Duodenal mucosa (tissue), 2 donors: ENCODE results near the gene TSNAX.
"Not testable (repeated sequence)": the region's sequence is repeated elsewhere in the genome, so short reads cannot be mapped to it uniquely, and the experiment has no call there.

Experiments used
- H3K27ac ChIP-seq: one replicate; pipeline ENCODE4 v1.7.0; 2013; ENCODE audit warnings: low read depth, low read length
- H3K27me3 ChIP-seq, 2 donors: one replicate each; pipeline ENCODE4 v1.7.0; 2013; ENCODE audit warnings: low read length in 2 of 2, control low read depth in 1 of 2; ENCODE audit not compliant: insufficient read depth in 2 of 2, control insufficient read depth in 1 of 2
- H3K36me3 ChIP-seq, 2 donors: one replicate each; pipeline ENCODE4 v1.7.0; 2013; ENCODE audit warnings: low read length in 2 of 2, control low read depth in 1 of 2; ENCODE audit not compliant: insufficient read depth in 2 of 2, control insufficient read depth in 1 of 2
- H3K4me1 ChIP-seq, 2 donors: one replicate each; pipeline ENCODE4 v1.7.0; 2013; ENCODE audit warnings: low read length in 2 of 2, control low read depth in 1 of 2; ENCODE audit not compliant: insufficient read depth in 2 of 2, control insufficient read depth in 1 of 2
- H3K4me3 ChIP-seq, 2 donors: one replicate each; pipeline ENCODE4 v1.7.0; 2013; ENCODE audit warnings: low read length in 2 of 2, low read depth in 1 of 2
- H3K9ac ChIP-seq, 2 donors: one replicate each; pipeline ENCODE4 v1.7.0; 2013; ENCODE audit warnings: low read length in 2 of 2, low read depth in 1 of 2
- H3K9me3 ChIP-seq, 2 donors: one replicate each; pipeline ENCODE4 v1.7.0; 2013; ENCODE audit warnings: low read length in 2 of 2, control low read depth in 1 of 2; ENCODE audit not compliant: control insufficient read depth in 1 of 2

Gene TSNAX

DNA sequence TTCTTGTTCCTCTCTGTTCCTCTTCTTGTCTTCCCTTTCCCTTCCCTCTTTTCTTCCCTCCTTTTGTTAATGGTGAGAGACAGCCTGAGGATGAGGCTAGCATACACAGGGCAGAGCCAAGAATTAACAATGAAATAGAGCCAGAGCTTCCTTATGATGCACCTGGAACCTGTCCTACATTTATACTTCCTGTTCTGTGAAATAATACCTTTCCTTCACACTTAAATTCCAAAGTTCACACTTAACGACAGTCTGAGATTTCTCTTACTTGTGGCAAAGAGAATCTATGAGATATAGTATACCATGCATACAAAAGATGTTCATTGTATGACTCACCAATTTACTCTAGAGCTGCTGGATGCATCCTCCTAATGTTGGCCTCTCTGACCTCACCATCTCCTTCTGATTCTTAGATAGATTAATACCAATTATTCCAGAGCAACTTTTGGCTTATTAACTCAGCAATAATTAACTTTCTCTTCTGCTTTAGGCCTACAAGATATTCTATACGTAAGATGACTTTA is 30.8 kb upstream of the TSNAX start:
- H3K4me1 ChIP-seq: no peaks in the 10 kb centered on the region
- H3K4me3 ChIP-seq: no peak overlapping the region
- no peaks in the 10 kb centered on the region for H3K36me3 ChIP-seq
- no peak overlapping the region for H3K9ac ChIP-seq
- H3K27me3 ChIP-seq: no peaks in the 10 kb centered on the region
- H3K9me3 ChIP-seq: peaks cover 14 to 16% of the 10 kb centered on the region in 2 donors
- H3K27ac ChIP-seq: no peak overlapping the region

DNA sequence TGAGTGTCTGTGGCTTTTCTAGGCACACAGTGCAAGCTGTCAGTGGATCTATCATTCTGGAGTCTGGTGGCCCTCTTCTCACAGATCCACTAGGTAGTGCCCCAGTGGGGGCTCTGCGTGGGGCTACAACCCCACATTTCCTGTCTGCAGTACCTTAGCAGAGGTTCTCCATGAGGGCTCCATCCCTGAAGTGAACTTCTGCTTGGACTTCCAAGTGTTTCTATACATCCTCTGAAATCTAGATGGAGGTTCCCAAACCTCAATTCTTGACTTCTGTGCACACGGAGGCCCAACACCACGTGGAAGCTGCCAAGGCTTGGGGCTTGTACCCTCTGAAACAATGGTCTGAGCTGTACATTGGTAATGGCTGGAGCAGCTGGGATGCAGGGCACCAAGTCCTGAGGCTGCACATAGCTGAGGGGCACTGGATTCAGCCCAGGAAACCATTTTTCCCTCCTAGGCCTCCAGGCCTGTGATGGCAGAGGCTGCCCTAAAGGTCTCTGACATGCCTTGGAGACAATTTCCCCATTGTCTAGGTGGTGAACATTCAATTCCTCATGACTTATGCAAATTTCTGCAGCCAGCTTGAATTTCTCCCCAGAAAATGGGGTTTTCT is 29.2 kb upstream of the TSNAX start:
- Histone ChIP-seq H3K27ac (no peak overlapping the region), H3K27me3 (no peaks in the 10 kb centered on the region), H3K36me3 (no peaks in the 10 kb centered on the region), H3K4me1 (no peaks in the 10 kb centered on the region), H3K9me3 (peaks cover 14 to 16% of the 10 kb centered on the region in 2 donors), H3K4me3 (no peak overlapping the region), H3K9ac (no peak overlapping the region)

DNA sequence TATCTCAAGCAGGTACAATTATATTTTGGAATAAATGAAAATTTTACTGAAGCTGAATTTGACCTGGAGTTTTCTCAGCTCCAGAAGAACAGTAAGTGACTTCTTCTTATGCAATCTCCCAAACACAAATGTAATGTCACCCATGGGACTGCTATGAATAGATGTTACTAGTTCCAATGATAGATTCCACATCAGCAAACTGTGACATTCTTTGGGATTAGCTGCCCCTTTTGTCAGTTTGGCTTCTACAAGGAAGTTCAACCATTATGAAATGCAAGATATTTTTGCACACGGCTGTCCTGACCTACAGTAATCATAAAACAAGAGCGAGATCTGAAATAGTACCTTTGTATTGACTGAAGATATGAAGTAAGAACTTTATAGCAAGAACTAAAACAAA is 27.8 kb upstream of the TSNAX start:
- Histone ChIP-seq H3K4me3 (no peak overlapping the region), H3K27me3 (no peaks in the 10 kb centered on the region), H3K9ac (no peak overlapping the region), H3K9me3 (peaks cover 14 to 16% of the 10 kb centered on the region in 2 donors), H3K4me1 (no peaks in the 10 kb centered on the region), H3K27ac (no peak overlapping the region), H3K36me3 (no peaks in the 10 kb centered on the region)

DNA sequence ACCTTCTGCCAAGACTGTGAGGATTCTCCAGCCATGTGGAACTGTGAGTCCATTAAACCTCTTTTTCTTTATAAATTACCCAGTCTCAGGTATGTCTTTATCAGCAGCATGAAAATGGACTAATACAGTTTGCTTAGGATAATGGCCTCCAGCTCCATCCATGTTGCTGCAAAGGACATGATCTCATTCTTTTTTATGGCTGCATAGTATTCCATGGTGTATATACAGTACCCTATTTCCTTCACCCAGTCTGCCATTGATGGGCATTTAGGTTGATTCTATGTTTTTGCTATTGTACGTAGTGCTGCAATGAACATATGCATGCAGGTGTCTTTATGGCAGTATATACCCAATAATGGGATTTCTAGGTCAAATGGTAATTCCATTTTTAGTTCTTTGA is 25.3 kb upstream of the TSNAX start:
- not testable (repeated sequence) for H3K27ac ChIP-seq, H3K27me3 ChIP-seq

DNA sequence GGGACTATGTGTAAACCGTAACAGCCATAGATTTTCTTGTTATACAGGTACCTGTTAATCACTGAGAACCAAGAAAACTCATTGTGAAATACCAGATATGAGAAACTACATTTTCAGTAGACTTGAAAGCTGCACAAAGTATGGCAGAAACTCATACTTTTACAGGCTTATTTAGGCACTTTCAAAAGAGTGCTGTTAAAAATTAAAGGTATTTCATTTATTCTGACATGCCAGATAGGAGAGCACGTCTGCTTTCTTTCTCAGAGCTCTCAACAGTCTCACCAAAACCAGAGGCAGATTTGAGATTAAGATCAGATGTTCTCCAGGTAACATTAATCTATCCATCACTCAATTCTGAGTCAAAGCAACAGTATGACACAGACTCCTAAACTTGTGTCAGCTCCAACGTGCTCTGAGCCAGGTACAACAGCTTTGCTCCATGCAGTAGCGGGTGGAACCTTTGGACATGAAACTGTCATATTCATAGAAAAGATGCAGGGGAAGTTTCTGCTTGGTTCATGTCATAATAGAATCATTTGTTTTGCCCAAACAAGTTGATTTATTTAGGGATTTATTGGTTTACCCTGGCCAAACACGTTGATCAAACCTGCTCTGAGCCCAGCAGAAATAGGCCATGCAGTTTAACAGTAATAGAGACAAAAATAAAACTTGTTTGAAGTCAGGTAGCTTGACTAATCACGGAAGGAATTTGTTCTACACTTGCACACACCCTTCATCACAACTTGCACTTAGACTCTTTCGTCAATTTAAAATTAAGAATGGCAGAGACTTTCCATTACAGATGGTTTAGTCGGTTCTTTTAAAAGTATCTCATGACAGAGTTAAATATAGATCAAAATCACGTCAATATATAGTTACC is 20.8 kb upstream of the TSNAX start:
- Histone ChIP-seq H3K4me1 (no peaks in the 10 kb centered on the region), H3K27ac (no peak overlapping the region), H3K9me3 (no peaks in the 10 kb centered on the region), H3K9ac (no peak overlapping the region), H3K36me3 (no peaks in the 10 kb centered on the region), H3K27me3 (no peaks in the 10 kb centered on the region), H3K4me3 (no peak overlapping the region)

More for the DNA sequence above, 25.3 kb upstream of the TSNAX start:
- not testable (repeated sequence) for H3K36me3 ChIP-seq, H3K9ac ChIP-seq, H3K4me1 ChIP-seq, H3K4me3 ChIP-seq
- peaks cover 14 to 16% of the 10 kb centered on the region in 2 donors for H3K9me3 ChIP-seq

DNA sequence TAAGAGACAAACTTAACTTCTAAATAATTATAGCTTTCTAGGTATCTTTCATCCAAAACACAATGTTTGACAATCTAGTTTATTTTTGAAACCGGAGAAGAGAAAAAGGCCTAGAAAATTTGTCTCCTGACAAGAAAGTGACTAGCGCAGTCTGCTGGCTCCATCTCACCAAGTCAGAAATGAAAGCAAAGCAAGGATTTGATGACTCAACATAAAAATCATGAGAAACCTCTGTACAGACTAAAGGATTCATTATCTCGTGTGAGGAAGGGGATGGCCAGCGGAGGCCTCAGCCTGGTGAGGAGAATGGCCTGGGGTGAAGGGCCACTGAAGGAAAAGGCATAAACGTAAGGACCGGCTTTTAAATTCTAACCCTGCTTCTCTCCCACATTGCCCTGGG is 20.0 kb upstream of the TSNAX start:
- Histone ChIP-seq H3K36me3 (no peaks in the 10 kb centered on the region), H3K4me3 (no peak overlapping the region), H3K9me3 (no peaks in the 10 kb centered on the region), H3K27ac (no peak overlapping the region), H3K4me1 (no peaks in the 10 kb centered on the region), H3K9ac (no peak overlapping the region), H3K27me3 (no peaks in the 10 kb centered on the region)

DNA sequence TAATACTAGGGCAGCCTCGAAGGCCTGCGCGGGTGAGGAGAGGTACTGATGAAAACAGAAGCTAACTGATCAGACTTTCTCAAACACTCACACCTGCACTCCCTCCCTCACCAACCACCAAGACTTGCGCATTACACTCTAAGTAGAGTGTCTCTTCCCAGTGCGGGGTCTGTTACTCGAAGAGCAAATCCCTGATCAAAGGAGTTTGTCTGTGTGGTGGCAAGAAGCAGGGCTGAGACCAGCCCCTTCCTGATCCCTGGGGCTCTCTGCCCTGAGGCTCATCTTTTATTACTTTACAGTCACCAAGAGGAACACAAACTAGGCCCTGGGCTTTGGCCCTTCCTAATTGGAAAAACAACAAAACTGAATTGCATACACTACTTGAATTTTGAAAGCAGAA is 19.5 kb upstream of the TSNAX start:
- Histone ChIP-seq H3K9me3 (no peaks in the 10 kb centered on the region), H3K27me3 (no peaks in the 10 kb centered on the region), H3K9ac (no peak overlapping the region), H3K27ac (no peak overlapping the region), H3K4me3 (no peak overlapping the region), H3K4me1 (no peaks in the 10 kb centered on the region), H3K36me3 (no peaks in the 10 kb centered on the region)

DNA sequence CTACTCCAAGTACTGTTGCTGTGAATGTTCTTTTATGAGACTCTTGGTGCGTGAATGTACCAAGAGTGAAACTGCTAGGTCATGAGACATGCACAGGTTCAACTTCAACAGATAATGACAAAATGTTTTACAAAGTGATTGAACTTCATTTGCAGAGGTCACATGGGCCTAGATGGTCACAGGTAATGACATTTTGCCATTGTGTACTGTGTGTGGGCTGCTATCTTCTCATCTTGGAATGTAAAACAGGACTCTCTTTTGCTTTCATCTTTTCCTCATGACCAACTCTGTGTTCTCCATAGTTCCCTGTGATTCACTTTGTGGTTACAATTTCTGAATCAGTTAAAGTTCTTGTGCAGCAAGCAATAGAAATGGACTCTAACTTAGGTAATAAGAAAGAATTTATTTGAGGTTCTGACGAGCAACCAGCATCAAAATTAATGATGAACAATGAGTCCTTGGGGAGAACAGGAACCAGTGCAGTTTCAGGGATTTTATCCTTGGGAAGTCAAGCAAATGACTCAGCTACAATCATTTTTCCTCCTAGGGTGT is 16.2 kb upstream of the TSNAX start:
- Histone ChIP-seq H3K4me3 (no peak overlapping the region), H3K27me3 (no peaks in the 10 kb centered on the region), H3K27ac (no peak overlapping the region)

DNA sequence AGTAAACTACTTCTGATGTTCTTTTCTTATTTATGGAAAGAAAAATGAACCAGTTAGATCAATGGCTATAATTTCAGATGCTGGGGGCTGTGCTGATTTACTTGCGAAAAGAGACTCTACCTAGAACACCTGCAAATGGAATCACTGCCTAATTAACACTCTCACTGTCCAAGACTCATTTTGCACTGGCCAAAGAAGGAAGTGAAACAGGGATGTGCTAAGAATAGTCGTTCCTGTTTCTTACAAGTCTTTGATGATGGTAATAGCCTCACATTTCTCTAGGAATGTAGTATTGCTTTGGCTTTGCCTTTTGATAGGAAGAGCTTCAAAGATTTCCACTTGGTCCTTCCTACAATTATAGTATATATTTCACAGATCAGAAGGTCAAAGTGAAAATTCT is 12.7 kb upstream of the TSNAX start:
- Histone ChIP-seq H3K27ac (no peak overlapping the region), H3K27me3 (no peaks in the 10 kb centered on the region), H3K36me3 (no peaks in the 10 kb centered on the region), H3K4me1 (no peaks in the 10 kb centered on the region), H3K9me3 (no peaks in the 10 kb centered on the region), H3K4me3 (no peak overlapping the region), H3K9ac (no peak overlapping the region)

More for the DNA sequence above, 16.2 kb upstream of the TSNAX start:
- no peaks in the 10 kb centered on the region for H3K4me1 ChIP-seq
- no peak overlapping the region for H3K9ac ChIP-seq
- no peaks in the 10 kb centered on the region for H3K36me3 ChIP-seq
- no peaks in the 10 kb centered on the region for H3K9me3 ChIP-seq

DNA sequence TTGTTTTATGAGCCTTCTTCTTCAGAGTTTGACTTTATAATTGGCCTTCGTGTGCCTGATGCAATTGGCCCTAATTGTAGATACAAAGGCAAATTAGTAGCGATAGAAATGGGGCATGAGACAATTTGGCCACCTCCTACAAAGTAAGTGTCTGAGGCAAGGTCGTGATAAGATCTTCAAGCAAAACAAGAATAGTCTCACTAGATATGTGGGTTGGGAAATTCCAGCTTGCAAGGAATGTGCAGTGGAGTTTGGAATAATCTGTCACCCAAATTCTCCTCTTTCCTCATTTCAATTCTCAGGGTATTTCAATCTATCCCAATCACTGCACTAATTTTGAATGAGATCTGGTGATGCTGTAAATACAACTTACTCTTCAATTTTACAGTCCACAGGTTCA is 11.4 kb upstream of the TSNAX start:
- Histone ChIP-seq H3K4me3 (no peak overlapping the region), H3K9me3 (no peaks in the 10 kb centered on the region), H3K9ac (no peak overlapping the region), H3K36me3 (no peaks in the 10 kb centered on the region), H3K27ac (no peak overlapping the region), H3K27me3 (no peaks in the 10 kb centered on the region), H3K4me1 (no peaks in the 10 kb centered on the region)
